Uterus (tissue), 2 donors: ENCODE data around the gene LNX2.

ENCODE experiments used
- CTCF ChIP-seq, 4 experiments: fragments of 200-600 bp in 2 of 4; fragments of 450-650 bp in 2 of 4; sonication (generic) in 2 of 4; IDR thresholded peaks; one replicate each; pipeline ENCODE4 v1.5.1; 2016 to 2019; ENCODE audit warnings: antibody characterized with exemption in 4 of 4, mild to moderate bottlenecking in 2 of 4, moderate library complexity in 1 of 4
- POLR2A ChIP-seq, 2 donors: fragments of 450-650 bp; IDR thresholded peaks; one replicate each; pipeline ENCODE4 v1.6.1; 2016; ENCODE audit warnings: antibody characterized with exemption in 2 of 2, mild to moderate bottlenecking in 1 of 2, moderate library complexity in 1 of 2

- no peak for TF ChIP-seq CTCF (IDR thresholded peaks at IDR 0.05)
- no peak for TF ChIP-seq POLR2A (IDR thresholded peaks at IDR 0.05)
These were observed 16.9 kb upstream of the LNX2 start for GRCh38 chr13:27637289-27637626.
